MM.1S (cell line): ENCODE measurements around the gene PCA3.

Source experiments
- CTCF ChIP-seq: fragments of 300-600 bp; sonication (generic); IDR thresholded peaks from 2 replicates; pipeline ENCODE4 v1.5.1; 2016; ENCODE audit warnings: antibody characterized with exemption, low read length, mixed read lengths
- EZH2 ChIP-seq: fragments of 300-600 bp; sonication (generic); optimal IDR thresholded peaks from 2 replicates; pipeline ENCODE3; 2017; ENCODE audit warnings: low read depth, mild to moderate bottlenecking, antibody characterized with exemption, low read length, mixed read lengths
- EZH2phosphoT487 ChIP-seq: fragments of 300-600 bp; sonication (generic); IDR thresholded peaks from 2 replicates; pipeline ENCODE4 v1.6.1; 2018; ENCODE audit warnings: antibody characterized with exemption, low read length

GRCh38 chr9:76827296-76828080, 63.2 kb downstream of the PCA3 start:
- no peak for TF ChIP-seq CTCF
- TF ChIP-seq EZH2 = no peak
- TF ChIP-seq EZH2phosphoT487 = no peak
